ENCODE measurements around the gene FBLN1. TPM values are rescaled to one million over a fixed set of nuclear protein-coding genes. Genes with fewer than 3 reads are reported as not detected.

Gene FBLN1
- total RNA-seq, 2 donors from 2014 or later: 125 to 144 TPM

DNA sequence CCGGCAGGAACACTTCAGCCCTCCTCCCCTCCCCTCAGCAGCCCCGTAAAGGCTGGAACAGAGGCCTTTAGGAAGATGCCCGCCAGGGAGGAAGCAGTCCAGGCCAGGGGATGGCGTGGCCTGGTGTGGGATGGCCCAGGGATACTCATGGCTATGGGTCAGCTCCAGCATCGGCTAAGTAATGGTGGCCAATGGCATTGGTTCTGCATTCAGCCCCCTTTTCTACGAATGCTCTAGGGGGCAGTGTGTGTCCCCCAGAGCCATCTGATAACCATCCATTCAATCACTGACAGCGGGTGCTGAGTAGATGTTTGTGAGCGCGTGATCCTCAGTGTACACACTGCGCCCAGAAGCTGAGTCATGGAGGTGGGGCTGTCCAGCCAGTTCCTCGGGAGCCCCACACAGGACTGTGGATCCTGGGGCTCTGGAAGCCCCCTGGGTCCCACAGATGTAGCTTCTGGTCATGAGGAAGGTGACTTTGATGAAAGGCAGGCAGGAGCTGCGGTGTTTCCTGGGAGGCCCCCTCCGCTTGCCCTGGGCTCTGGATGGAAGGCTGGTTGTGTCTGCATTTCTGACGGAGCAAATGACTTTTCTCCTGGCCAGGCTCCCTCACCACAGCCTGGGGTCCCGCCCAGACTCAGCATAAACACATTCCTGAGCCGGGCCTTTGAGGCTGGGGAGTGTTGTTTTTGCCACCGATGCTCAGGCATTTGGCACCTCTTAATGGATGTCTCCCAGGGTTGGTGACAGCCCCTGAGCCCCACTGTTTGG is 46.5 kb downstream of the FBLN1 start:
- H3K27me3 ChIP-seq (replicated peaks; ENCODE audit: insufficient read depth): no peaks in the 10 kb centered on the region
- peak; percentile 63 for DNase-seq (ENCODE audit: low spot score)
- H3K36me3 ChIP-seq: no peaks in the 10 kb centered on the region
- TF ChIP-seq, protein P1, sequence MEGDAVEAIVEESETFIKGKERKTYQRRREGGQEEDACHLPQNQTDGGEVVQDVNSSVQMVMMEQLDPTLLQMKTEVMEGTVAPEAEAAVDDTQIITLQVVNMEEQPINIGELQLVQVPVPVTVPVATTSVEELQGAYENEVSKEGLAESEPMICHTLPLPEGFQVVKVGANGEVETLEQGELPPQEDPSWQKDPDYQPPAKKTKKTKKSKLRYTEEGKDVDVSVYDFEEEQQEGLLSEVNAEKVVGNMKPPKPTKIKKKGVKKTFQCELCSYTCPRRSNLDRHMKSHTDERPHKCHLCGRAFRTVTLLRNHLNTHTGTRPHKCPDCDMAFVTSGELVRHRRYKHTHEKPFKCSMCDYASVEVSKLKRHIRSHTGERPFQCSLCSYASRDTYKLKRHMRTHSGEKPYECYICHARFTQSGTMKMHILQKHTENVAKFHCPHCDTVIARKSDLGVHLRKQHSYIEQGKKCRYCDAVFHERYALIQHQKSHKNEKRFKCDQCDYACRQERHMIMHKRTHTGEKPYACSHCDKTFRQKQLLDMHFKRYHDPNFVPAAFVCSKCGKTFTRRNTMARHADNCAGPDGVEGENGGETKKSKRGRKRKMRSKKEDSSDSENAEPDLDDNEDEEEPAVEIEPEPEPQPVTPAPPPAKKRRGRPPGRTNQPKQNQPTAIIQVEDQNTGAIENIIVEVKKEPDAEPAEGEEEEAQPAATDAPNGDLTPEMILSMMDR (IDR thresholded peaks at IDR 0.05): peak in 3 of 4 experiments; percentile 19 to 39 (median 29)
- TF ChIP-seq POLR2A (IDR thresholded peaks at IDR 0.05): peak; percentile 31
- peak; percentile 63 for TF ChIP-seq POLR2AphosphoS5 (IDR thresholded peaks at IDR 0.05)
- WGBS: 41% methylated on average over 17 of the region's 17 CpGs
- intact Hi-C loops (cut with DNase I): no loop called here
- no peaks in the 10 kb centered on the region for H3K9me3 ChIP-seq
- H3K27ac ChIP-seq: peak overlapping the region; percentile 61 to 73
- H3K4me3 ChIP-seq: no peak overlapping the region
- H3K4me1 ChIP-seq (replicated peaks): peaks cover 3% of the 10 kb centered on the region

DNA sequence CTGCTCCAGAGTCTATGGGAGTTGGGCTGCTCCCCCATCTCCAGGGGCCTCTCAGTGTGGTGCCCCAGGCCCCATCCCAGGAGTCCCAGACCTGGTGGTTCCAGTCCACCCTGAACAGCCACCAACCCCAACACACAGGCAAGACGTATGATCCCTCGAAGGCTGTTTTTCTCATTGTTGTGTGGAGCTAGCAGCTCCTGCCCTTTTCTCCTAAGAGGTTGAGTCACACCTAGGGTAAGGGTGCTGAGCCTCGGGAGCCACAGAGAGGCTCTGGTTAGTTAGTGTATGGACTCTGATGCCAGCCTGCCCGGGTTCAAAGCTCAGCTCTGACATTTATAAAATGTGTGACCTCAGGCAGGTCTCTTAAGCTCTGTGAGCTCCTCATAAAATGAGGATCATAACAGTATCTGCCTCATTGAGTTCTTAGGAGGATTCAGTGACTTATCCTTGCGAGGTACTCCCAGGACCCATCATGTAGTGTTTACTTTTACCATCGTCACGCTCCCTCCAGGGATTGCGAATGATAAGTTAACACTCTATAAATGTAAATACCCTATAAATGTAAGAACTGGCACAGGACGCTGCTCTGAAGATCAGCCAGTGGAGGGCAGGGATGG is 47.2 kb downstream of the FBLN1 start:
- Histone ChIP-seq H3K4me1 (replicated peaks) (peaks cover 6% of the 10 kb centered on the region), H3K27me3 (replicated peaks; ENCODE audit: insufficient read depth) (no peaks in the 10 kb centered on the region), H3K36me3 (no peaks in the 10 kb centered on the region), H3K9me3 (no peaks in the 10 kb centered on the region), H3K27ac (peak overlapping the region; percentile 61 to 73), H3K4me3 (no peak overlapping the region)
- TF ChIP-seq POLR2A (IDR thresholded peaks at IDR 0.05): no peak
- TF ChIP-seq, protein P1 (IDR thresholded peaks at IDR 0.05): no peak
- TF ChIP-seq POLR2AphosphoS5 (IDR thresholded peaks at IDR 0.05): no peak
- DNase-seq (ENCODE audit: low spot score): no peak
- intact Hi-C loops (cut with DNase I): loop anchor here (5.0 kb wide), 1 partner anchor 233 kb away; no protein-coding TSS in a partner anchor
- WGBS: 68% methylated on average over 9 of the region's 9 CpGs

DNA sequence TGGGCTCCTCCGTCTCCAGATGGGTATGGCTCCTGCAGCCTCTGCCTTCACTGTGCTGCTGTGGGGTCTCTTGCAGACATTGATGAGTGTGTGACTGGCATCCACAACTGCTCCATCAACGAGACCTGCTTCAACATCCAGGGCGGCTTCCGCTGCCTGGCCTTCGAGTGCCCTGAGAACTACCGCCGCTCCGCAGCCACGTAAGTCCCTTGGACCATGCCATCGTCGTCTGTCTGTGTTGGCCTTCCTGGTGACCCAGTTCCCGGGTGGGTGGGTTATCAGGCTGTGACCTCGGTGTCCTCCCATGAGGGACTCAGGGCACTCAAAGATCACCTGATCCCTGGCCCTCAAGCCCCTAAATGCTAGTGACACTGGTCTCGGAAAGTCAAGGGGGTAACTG is 47.7 kb downstream of the FBLN1 start:
- Histone ChIP-seq H3K4me1 (replicated peaks) (peaks cover 6% of the 10 kb centered on the region), H3K27me3 (replicated peaks; ENCODE audit: insufficient read depth) (no peaks in the 10 kb centered on the region), H3K4me3 (no peak overlapping the region), H3K36me3 (no peaks in the 10 kb centered on the region), H3K27ac (peak overlapping the region; percentile 73 to 75), H3K9me3 (no peaks in the 10 kb centered on the region)
- intact Hi-C loops (cut with DNase I): loop anchor here (5.0 kb wide), 1 partner anchor 233 kb away; no protein-coding TSS in a partner anchor
- DNase-seq (ENCODE audit: low spot score): no peak
- WGBS: 95% methylated on average over 14 of the region's 14 CpGs
- TF ChIP-seq POLR2AphosphoS5 (IDR thresholded peaks at IDR 0.05) (no peak), POLR2A (IDR thresholded peaks at IDR 0.05) (no peak)

- H3K36me3 ChIP-seq: no peaks in the 10 kb centered on the region
- H3K27ac ChIP-seq: peak overlapping the region; percentile 70 to 75
- TF ChIP-seq, protein P1 (IDR thresholded peaks at IDR 0.05): no peak
- TF ChIP-seq POLR2AphosphoS5 (IDR thresholded peaks at IDR 0.05) (no peak), POLR2A (IDR thresholded peaks at IDR 0.05) (no peak)
- DNase-seq (ENCODE audit: low spot score): no peak
- intact Hi-C loops (cut with DNase I): loop anchor here (5.0 kb wide), 1 partner anchor 234 kb away; no protein-coding TSS in a partner anchor
- no peak overlapping the region for H3K4me3 ChIP-seq
- H3K4me1 ChIP-seq (replicated peaks): peaks cover 6% of the 10 kb centered on the region
- H3K9me3 ChIP-seq: no peaks in the 10 kb centered on the region
- H3K27me3 ChIP-seq (replicated peaks; ENCODE audit: insufficient read depth): no peaks in the 10 kb centered on the region
- 90% methylated on average over 11 of the region's 11 CpGs for WGBS
Measured at GRCh38 chr22:45550891-45551290, 48.2 kb downstream of the FBLN1 start.

DNA sequence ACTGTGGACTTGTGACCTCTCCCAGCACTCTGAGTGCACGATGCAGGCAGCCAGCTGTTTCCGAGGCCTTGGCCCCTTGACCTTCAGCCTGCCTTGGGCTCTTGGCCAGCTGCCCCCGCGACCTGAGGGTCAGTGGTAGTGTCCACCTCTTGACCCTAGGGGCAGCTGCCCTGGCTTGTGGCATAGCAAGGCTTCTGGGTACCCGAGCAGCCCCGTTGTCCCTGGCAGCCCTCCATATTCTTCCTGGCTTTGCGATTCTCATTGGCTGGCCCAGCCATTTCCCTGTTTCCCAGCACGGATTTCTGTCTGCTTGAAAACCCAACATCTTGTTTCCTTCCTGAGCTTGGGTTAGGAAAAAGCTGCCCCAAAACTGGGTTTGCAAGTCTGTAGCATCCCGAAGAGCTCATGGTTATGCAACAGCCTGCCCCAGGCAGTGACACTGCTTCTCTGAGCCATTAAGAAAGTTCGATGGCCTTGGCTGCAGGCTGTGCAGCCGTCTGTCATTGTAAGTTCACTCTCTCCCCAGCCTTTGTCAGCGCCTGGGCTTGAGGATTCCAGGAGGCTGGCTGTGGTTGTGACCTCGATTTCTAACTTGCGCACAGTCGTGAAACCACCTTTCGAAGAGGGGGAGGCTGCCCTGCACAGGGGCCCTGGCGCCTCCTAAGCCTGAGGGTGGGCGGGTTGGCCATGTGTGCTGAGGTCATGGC is 48.8 kb downstream of the FBLN1 start:
- H3K9me3 ChIP-seq: no peaks in the 10 kb centered on the region
- peak overlapping the region; percentile 70 to 75 for H3K27ac ChIP-seq
- intact Hi-C loops (cut with DNase I): loop anchor here (2.0 to 5.0 kb wide), 2 partner anchors 234 to 283 kb away; no protein-coding TSS in a partner anchor
- DNase-seq (ENCODE audit: low spot score): no peak
- H3K4me1 ChIP-seq (replicated peaks): peaks cover 6% of the 10 kb centered on the region
- WGBS: 57% methylated on average over 18 of the region's 18 CpGs
- H3K27me3 ChIP-seq (replicated peaks; ENCODE audit: insufficient read depth): no peaks in the 10 kb centered on the region
- H3K36me3 ChIP-seq: no peaks in the 10 kb centered on the region
- TF ChIP-seq, protein P1 (IDR thresholded peaks at IDR 0.05): no peak
- no peak for TF ChIP-seq POLR2AphosphoS5 (IDR thresholded peaks at IDR 0.05)
- TF ChIP-seq POLR2A (IDR thresholded peaks at IDR 0.05): no peak
- H3K4me3 ChIP-seq: no peak overlapping the region
